MM.1S (cell line): ENCODE data around the gene PADI6.

Experiments used
- EZH2 ChIP-seq: fragments of 300-600 bp; sonication (generic); optimal IDR thresholded peaks from 2 replicates; pipeline ENCODE3; 2017; ENCODE audit warnings: low read depth, mild to moderate bottlenecking, antibody characterized with exemption, low read length, mixed read lengths
- TF ChIP-seq, protein P1 (sequence below): fragments of 300-600 bp; sonication (generic); IDR thresholded peaks from 2 replicates; pipeline ENCODE4 v1.5.1; 2016; ENCODE audit warnings: antibody characterized with exemption, low read length, mixed read lengths

DNA sequence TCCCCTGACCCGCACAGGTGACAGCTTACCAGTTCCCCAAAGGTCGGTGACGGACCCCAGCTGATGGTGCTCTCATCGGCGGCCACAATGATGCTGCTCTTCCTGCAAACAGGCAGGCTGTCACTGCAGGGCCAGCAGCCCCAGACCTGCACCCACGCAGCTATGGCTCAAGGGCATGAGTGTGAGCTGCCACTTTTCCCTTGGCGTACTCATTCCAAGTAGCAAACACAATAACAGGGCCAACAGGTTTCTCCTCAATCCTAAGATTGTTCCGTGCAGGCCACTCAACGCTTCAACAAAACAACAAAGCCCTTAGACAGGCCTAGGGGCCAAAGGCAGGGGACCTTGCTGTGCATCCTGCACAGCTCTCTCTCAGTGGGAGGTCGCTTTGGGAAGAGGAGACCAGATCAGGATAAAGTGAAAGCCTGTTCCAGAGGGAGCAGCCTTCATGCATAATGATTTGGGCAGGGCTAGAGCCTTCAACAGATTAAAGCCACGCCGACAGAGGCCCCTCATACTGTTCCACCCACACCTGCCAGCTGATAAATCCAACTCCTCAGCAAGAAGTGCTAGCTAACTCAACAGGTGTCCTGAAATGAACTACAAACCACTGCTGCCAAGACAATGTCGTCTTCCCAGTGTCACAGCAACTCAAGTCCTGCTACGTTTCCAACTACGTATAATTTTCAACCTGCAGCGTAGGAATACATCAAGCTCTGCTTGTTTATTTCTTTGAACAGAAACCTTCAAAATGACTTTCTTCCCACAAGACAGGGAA lies 40.3 kb downstream of the PADI6 start:
- TF ChIP-seq, protein P1, sequence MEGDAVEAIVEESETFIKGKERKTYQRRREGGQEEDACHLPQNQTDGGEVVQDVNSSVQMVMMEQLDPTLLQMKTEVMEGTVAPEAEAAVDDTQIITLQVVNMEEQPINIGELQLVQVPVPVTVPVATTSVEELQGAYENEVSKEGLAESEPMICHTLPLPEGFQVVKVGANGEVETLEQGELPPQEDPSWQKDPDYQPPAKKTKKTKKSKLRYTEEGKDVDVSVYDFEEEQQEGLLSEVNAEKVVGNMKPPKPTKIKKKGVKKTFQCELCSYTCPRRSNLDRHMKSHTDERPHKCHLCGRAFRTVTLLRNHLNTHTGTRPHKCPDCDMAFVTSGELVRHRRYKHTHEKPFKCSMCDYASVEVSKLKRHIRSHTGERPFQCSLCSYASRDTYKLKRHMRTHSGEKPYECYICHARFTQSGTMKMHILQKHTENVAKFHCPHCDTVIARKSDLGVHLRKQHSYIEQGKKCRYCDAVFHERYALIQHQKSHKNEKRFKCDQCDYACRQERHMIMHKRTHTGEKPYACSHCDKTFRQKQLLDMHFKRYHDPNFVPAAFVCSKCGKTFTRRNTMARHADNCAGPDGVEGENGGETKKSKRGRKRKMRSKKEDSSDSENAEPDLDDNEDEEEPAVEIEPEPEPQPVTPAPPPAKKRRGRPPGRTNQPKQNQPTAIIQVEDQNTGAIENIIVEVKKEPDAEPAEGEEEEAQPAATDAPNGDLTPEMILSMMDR, result no peak
- TF ChIP-seq EZH2, result no peak
